Raji (cell line): ENCODE results near the gene POR.

Experiments
- POLR2A ChIP-seq: IDR thresholded peaks from 2 replicates; pipeline ENCODE4 v1.6.1; 2011; ENCODE audit warnings: low read depth, low read length, control low read depth; ENCODE audit not compliant: insufficient read depth

The POR gene

DNA sequence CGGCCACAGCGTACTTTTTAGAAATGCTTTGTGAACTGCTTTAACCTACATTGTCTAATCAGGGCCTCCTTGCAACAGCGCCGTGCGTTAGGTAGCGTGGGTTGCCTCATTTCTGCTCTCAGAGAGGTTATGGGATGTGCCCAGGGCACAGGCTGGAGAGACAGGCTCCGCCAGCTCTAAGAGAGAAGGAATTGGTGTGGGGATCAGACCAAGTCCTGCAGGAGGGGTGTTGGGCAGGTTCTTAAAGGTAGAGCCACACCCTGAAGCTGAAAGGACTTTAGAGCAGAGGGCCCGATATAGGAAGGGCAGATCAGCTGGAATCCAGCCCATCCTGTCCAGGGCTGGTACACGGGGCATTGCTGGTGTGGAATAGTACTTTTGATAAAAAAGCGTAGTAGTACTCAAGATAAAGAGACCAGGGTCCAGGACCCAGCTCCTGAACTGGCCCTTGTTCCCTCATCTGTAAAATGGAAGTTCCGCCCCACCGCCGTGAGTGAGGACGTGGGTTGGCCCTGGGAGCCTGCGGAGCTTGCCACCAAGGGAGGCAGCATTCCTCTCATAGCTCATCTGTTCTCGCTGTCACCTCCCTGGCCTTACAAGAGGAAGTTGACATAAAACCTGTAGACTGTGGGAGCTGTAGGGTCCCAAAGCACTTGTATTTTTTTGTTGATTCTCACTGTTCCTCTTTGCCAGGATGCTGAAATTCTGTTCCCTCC is 42.2 kb downstream of the POR start:
- no peak for TF ChIP-seq POLR2A

DNA sequence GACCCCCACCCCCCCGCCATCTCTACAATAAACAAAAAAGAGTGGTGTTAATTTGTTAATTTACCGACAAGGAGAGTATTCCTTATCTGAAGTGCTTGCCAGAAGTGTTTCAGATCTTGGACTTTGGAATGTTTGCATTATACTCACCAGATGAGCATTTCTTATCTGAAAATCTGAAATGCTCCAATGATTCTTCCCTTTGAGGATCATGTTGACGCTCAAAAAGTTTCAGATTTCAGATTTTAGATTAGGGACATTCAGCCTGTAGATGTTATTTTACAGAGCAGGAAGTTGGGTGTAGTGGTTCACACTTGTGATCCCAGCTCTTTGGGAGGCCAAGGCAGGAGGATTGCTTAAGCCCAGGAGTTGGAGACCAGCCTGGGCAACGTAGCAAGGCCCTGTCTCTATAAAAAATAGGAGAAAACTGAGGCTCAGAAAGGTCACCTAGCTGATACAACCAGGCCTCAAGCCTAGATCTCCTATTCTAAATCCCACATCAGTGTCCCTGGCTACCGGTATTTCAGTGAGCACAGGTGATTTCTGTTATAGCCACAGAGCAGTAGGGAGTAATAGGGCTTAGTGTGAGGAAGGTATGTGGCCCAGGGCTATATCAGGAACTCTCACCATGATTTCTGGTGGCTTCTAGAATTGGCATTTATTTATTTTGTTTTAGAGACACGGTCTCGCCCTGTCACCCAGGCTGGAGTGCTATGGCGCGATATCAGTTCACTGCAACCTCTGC is 44.0 kb downstream of the POR start:
- no peak for TF ChIP-seq POLR2A

DNA sequence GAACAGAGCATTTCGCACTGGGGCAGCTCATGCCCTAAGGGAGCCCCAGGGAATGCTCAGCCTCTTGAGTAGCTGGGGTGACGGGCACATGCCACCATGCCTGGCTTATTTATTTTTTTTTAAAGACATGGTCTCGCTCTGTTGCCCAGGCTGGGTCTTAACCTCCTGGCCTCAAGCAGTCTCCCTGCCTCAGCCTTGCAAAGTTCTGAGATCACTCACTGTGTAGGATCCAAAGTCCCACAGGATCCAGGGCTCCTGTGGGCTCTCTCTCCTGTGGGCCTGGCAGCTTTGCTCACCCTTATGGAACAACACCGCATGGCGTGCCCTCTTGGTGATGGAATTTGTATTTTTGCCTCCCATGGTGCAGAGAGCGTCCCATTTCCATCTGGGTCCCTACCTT is 45.4 kb downstream of the POR start:
- no peak for TF ChIP-seq POLR2A

DNA sequence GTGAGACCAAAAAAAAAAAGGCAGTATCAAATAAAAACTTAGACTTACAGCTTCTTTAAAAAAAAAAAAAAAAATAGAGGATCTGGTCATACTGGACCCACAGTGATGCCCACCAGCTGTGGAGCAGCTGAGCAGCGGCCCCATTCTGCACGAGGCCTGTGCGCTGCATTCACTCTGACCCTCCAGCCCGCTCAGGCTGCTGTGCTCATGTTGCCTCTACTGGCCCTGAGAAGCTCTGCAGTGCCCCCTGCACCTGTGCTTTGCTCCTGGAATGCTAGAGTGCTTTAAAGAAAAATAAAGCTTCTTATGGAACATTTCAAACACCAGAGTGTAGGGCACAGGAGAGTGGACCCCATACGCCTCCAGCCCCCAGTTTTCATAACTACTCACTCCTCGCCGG is 46.3 kb downstream of the POR start:
- no peak for TF ChIP-seq POLR2A

DNA sequence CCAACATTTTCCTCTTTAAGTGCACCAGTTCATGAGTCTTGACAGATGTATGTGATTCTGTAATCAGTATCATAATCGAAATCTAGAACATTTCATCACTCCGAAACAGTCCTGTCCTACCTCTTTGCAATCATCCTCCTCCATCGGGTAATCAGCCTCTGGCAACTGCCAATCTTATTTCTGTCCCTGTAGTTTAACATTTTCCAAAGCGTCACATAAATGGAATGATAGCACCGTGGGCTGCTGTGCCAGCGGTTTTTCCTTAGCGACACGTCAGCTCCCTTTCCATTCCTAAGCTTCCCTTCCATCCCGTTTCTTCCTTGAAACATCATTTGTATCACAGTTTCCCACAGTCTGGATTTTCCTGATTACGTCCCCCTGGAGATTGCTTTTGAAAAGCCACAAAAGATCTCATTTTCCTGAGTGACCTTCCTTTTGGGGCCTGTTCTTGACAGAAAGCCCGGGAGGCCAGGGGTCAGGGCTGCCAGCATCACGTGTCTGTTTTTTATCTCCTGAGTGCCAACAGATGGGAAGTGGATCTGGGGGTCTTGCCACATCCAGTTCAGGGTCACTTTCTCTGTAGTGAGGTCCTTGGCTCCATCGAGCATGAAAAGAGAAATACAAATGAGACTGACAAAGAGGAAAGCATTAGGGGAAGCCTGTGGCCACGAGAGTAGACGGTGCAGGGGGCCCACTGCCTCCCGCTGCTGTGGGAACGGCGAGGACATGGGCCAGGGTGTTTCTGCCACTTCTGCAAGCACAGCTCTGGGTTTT is 47.8 kb downstream of the POR start:
- no peak for TF ChIP-seq POLR2A

DNA sequence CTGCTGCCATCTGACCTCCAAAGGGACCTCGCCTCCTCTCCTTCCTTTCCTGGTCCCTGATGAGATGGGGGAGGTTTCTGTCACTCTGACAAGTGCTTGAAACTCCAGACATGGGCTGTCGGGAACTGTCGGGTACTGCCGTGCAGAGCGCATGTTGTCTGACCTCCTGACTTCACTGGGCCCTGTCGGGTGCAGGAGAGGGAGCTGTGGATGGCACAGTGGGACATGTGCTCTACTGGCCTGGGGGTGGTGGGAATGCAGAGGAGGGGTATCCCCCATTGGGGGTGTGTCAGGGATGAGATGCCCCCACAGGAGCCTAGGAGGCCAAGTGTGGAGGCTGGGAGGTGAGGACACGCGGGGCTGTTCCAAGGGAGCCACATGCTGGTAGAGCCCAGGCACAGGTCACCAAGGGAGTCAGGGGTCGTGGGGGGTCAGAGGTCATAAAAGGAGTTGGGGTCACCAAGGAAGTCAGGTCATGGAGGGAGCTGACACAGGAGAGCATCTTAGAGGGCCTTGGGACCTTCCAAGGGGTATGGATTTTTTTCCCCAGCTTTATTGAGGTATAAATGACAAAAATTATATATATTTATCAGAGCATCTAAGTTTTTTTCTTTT is 48.5 kb downstream of the POR start:
- TF ChIP-seq POLR2A, result no peak

DNA sequence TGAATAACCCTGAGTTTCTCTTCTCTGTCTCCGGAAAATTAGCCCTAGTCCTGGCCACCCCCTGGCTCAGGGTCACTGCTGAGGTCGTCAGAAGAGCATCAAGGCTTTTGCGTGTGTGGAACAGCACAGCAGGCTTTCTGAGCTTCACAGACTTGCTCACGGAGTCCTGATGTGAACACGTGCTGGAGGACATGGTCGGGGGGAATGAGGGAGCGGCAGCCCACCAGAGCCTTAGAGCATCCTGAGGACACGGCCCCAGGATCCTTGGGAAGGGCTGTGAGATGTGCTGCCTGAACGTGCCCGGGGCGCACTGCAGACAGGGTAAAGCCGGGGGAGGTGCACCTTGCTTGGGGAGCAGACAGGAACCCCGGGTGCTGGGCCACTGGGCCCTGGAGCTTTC is 50.7 kb downstream of the POR start:
- TF ChIP-seq POLR2A, result no peak

DNA sequence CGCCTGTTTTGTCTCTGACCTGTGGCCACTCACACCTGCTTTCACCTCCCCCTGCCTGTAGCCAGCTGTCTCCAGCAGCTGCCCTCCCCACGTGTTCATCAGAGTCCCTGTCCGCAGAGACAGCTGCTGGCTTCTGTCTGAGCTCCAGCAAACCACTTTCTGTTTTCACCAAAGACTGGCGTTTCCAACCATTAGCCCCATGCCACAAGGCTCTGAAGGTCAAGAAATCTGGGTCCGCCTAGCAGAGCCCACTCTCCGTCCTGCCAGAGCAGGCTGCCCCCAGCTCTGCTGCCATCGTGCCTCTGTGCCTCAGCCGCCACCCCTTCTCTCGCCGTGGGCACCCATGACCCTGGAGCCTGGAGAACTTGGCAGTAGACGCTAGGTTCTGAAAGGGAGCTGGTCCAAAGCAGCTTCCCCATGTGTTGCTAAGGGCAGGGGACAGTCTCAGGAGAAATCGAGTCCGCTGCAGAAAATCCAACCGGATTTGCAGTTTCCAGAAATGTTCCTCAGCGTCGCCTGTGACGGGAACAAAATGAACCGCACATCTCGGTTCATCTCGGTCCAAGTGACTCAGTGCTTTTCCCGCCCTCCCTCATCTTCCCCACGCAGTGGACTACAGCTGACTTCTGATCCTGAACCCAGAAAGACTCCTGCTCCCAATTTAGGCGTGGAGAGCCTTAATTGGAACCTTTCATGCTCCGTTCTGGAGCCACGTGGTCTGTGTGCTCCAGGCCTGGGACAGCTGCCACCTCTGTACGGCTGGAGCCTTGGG is 51.4 kb downstream of the POR start:
- TF ChIP-seq POLR2A, result no peak

DNA sequence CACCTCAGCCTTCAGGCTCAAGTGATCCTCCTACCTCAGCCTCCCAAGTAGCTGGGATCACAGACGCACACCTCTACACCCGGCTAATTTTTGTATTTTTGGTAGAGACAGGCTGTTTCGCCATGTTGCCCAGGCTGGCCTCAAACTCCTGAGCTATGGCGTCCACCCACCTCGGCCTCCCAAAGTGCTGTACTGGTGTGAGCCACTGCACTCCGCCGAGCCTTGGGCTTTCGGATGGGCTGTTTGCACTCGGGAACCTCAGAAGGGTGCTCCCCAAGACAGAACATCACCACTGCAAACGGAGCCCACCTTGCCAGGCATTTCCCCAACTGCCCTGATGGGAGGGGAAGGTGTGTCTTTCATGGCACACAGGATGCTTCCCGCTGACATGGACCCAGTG is 52.1 kb downstream of the POR start:
- TF ChIP-seq POLR2A, result no peak

DNA sequence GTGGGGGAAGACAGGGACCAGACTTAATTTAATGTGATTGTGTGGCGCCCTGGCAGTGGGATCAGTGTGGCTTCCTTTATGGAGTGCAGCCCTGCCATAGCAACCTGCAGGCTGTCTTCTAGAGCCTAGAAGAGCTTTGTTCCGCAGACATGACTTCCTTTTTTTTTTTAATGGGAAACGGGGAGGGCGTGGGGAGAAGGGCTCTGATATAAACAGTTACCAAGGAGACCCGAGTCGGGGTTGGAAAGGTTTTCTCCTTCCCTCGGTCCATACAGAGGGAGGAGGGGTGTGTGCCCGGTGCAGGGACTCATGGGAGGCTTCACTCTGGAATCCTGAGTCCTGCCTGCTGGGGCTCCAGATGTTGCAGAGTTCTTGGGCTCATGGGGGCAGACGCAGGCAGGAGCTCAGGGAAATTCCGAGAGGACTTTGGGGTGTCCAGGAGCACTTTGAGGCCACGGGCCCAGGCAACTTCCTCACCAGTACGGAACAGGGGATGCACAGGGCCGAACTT is 52.6 kb downstream of the POR start:
- TF ChIP-seq POLR2A, result no peak

DNA sequence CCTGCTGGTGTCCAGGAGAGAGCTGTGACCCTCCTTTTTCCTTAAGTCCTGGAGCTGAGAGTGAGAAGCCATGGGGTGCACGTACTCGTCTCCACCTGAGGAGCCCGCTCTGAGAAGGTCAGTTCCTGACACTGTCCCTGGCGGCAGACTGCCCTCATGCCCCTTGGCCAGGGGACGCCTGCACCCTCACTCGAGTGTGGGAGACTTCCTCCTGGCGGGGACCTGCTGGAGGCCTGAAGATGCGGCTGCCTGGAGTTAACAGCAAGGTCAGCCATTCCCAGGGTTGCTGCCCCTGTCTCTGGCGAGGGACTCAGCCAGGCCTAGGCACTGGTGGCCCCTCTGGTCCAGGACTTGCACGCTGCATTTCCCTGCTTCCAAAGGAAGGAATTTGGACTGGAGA is 53.1 kb downstream of the POR start:
- TF ChIP-seq POLR2A, result no peak

DNA sequence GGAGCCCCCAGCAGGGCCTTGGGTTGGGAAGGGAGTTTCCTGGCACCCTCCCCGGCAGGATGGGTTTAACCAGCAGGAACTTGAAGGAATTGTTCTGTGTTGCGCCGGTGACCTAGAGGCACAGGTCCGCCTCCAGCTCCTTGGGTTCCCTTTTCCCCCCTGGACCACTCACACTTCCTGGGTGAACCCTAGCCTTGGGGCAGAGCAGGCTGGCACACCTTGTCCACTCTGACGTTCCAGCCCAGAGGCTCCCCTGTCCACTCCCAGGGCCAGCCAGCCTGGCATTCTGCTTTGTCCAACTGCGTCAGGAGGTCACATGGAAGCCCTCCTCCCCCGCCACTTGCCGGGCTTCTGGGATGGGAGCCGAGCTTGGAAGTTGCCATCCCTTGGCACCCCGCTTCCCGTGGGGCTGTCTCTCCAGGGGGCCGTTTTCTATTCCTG is 53.6 kb downstream of the POR start:
- no peak for TF ChIP-seq POLR2A

DNA sequence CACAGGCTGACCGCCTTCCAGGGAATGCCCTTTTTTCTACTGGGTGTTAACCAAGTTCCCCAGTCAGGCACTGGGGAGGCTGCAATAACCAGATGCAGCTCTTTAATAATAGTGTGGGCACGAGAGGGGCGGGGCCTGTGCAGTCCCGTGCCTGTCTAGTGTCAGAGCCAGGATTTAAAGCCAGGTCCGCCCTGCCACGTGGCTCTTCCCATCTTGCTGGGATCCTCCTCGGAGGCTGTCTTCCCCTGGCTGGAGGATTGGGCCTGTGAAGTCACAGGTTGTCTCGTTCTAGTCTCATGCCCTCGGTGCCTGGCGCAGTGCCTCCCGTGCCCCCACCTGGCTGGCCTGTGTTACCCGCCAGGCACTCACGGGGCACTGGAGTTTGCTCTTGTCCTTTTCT is 54.2 kb downstream of the POR start:
- TF ChIP-seq POLR2A, result no peak

DNA sequence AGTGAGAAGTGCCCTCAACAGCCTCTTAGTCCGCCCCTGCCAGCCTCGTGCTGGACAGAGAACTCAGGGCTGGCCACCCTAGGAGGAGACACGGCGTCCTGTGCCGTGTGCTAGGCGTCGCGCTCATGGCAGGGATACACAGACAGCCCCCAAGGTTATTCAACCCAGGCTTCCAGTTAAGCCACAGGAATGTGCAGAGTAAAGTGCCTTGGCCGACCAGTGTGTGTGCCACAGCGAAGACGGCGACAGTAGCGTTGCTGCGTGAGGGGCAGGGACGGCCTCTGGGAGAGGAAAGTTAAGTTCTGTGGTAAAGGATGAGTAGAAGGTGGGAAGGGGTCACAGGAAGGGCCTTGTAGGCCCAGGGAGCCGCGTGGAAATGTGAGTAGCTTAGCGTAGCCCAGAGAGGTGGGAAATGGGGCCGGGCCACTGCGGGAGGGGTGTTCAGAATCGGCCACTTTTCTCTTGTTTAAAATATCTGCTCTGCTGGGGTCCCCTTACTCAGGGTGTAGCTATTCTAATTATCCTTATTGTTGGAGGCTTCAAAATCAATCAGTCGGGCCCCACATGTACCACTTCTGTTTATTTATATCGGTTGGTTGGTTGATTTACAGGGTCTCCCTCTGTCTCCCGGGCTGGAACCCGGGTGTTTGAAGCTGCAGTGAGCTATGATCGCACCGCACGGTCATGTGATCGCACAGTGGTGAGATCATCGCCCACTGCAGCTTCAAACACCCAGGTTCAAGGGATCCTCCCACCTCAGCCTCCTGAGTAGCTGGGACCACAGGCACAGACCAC is 54.9 kb downstream of the POR start:
- TF ChIP-seq POLR2A, result no peak
